ENCODE measurements around the gene ACTL6B. TPM values are rescaled to one million over a fixed set of nuclear protein-coding genes. Genes with fewer than 3 reads are reported as not detected.

Gene ACTL6B
- total and polyA plus RNA-seq, 9 of the 15 experiments (the other 6 are each of a cell fraction or from before 2014, with no cell fraction given), result not detected

GRCh38 chr7:100623951-100624824 is 32.1 kb downstream of the ACTL6B start (continued):
- no peak for TF ChIP-seq VEZF1 (CRISPR knock-in tag; IDR thresholded peaks at IDR 0.05)
- TF ChIP-seq ZNF740 (CRISPR knock-in tag; IDR thresholded peaks at IDR 0.05), result no peak
- TF ChIP-seq ZNF740 (tag; IDR thresholded peaks at IDR 0.05), result no peak
- TF ChIP-seq PTRF (tag; IDR thresholded peaks at IDR 0.05), result no peak
- TF ChIP-seq PRDM10 (IDR thresholded peaks at IDR 0.05; ENCODE audit: partially characterized antibody), result peak; percentile 57
- no peak for TF ChIP-seq ZNF695 (CRISPR knock-in tag; IDR thresholded peaks at IDR 0.05)
- no peak for TF ChIP-seq TCFL5 (CRISPR knock-in tag; conservative IDR thresholded peaks at IDR 0.05)
- no peak for TF ChIP-seq ZBTB17 (CRISPR knock-in tag; IDR thresholded peaks at IDR 0.05)
- peak; percentile 37; the same call in 1 of the 2 replicates for TF ChIP-seq POLR2AphosphoS2 (IDR thresholded peaks at IDR 0.05; ENCODE audit: low read length)
- TF ChIP-seq ARID1B (IDR thresholded peaks at IDR 0.05), result 0 out of 2 replicates have a peak, but pooled peaks have one; percentile 10
- no peak for TF ChIP-seq SMARCE1 (IDR thresholded peaks at IDR 0.05)
- no peak for TF ChIP-seq LEF1 (IDR thresholded peaks at IDR 0.05)
- TF ChIP-seq ZBTB7A (IDR thresholded peaks at IDR 0.05; ENCODE audit: borderline replicate concordance, control insufficient read depth, low read depth, low read length), result no peak
- TF ChIP-seq ZNF316 (IDR thresholded peaks at IDR 0.05), result no peak
- no peak for TF ChIP-seq NUFIP1 (IDR thresholded peaks at IDR 0.05; ENCODE audit: partially characterized antibody)
- 0 out of 2 replicates have a peak, but pooled peaks have one; percentile 16 for TF ChIP-seq NCOR1 (IDR thresholded peaks at IDR 0.05)
- no peak for TF ChIP-seq ZNF766 (CRISPR knock-in tag; conservative IDR thresholded peaks at IDR 0.05)
- 0 out of 2 replicates have a peak, but pooled peaks have one; percentile 9 for TF ChIP-seq DPF2 (IDR thresholded peaks at IDR 0.05)
- TF ChIP-seq GMEB1 (CRISPR knock-in tag; IDR thresholded peaks at IDR 0.05), result no peak
- no peak for TF ChIP-seq ARID2 (IDR thresholded peaks at IDR 0.05)
- peak; percentile 20 for TF ChIP-seq RBM25 (IDR thresholded peaks at IDR 0.05; ENCODE audit: low read depth, low read length, severe bottlenecking)

Measured in K562 (cell line).